Measurements from ENCODE around the gene ABCG4.
"Not testable (repeated sequence)": the region's sequence is repeated elsewhere in the genome, so short reads cannot be mapped to it uniquely, and the experiment has no call there.

Gene ABCG4

DNA sequence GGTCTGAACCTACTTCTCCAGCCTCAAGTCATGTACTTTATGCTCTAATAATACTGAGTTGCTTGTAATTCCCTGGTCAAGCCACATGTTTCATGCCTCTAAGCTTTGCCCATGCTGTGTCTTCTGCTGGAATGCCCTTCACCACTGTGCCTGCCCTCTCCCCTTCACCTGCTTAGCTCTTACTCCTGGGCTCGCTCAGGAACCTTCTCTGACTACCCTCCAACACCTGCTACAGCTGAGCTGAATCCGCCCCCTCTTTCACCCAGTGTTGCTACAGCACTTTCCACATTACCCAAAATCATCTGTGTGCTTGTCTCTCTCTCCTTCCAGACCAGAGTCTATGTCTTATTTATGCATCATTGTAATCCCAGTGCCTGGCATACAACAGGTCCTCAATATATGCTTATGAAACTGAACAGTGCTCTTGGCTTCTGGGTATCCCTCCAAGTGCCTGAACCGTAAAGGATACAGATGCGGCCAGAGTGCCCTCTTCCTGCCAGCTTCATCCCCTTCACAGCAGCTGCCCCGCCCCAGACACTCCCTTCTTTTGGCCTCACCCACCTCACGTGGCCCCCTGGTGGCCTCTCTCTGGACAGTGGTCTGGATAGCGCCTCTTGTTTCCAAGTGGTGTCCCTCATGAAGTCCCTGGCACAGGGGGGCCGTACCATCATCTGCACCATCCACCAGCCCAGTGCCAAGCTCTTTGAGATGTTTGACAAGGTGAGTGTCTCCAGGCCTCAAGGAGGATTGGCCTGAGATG, 7.1 kb downstream of the ABCG4 start:
- no peak for DNase-seq

GRCh38 chr11:119156496-119156895, 7.6 kb downstream of the ABCG4 start:
- no peak for DNase-seq

DNA sequence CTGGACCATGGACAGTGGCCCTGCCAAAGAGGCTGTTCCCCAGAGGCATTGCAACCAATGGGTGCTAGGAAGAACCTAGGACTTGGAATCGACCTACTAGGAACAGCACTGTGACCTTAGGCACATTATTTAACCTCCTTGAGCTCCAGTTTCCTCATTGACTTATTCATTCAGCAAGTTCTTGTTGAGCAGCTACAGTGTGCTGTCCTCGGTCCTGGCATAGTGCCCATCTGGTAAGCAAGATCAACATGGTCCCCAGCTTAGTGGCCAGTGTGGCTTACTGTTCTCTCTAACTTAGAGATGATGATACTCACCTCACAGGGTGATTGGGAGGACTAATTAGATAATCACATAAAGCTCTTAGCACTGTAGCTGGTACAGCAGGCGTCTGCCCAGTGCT, 8.2 kb downstream of the ABCG4 start:
- no peak for DNase-seq

GRCh38 chr11:119158467-119158866, 9.6 kb downstream of the ABCG4 start:
- no peak for DNase-seq

DNA sequence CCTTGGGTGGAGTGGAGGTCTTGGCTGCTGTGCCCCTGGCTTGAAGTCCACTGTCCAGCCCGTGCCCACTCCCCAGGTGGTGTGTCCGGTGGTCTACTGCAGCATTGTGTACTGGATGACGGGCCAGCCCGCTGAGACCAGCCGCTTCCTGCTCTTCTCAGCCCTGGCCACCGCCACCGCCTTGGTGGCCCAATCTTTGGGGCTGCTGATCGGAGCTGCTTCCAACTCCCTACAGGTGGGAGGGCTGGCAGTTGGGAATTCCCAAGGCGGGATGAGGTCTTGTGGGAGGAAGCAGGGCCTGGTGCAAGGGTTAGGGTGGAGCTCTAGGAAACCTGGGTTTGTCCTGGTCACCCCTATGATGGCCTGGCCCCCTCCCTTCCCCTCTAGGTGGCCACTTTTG, 11.3 kb downstream of the ABCG4 start:
- no peak for DNase-seq

DNA sequence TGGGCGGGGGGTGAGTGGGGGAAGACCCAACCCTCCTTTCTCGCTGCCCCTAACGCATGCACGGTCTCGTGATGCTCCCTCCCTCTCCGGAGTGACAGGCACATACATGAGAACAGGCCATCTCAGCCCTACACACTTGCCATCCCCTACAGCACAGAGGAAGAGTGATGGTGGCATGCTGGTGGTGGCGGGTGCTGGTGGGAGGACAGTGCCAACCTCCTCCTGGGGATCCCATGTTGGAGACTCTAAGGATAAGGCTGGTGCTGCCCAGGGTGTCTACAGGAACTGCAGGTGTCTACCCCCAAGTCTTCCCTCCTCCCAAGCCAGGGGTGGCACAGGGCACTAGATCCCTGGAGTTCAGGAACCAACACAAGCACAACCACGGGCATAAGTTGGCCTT, 13.0 kb downstream of the ABCG4 start:
- DNase-seq, result no peak

DNA sequence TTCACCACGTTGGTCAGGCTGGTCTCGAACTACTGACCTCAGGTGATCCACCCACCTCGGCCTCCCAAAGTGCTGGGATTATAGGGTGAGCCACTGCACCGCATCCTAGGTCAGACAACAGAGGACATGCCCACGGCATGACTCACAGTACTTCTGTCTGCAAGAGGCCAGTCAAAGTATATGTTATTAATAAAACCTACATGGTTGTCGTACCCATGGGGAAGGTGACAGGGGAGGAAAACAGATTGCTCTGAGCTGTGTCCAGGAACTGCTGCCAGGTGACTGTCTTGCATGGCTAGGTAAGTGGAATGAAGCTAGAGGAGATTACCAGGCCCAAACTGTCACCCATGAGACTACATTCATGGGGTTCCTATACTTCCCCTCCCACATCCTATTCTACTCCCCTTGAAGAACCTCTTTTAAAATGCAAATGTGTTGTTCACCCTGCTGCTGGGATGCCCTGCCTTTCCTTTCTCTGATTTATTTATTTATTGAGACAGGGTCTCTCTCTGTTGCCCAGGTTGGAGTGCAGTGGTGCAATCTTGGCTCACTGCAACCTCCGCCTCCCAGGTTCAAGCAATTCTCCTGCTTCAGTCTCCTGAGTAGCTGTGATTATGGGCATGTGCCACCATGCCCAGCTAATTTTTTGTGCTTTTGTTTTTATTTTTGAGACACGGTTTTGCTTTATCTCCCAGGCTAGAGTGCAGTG, 17.7 kb downstream of the ABCG4 start:
- no peak for DNase-seq

DNA sequence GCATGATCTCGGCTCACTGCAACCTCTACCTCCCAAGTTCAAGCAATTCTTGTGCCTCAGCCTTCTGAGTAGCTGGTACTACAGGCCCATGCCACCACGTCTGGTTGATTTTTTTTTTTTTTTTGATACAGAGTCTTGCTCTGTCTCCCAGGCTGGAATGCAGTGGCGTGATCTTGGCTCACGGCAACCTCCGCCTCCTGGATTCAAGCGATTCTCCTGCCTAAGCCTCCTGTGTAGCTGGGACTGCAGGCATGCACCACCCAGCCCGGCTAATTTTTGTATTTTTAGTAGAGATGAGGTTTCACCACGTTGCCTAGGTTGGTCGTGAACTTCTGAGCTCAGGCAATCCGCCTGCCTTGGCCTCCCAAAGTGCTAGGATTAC, 18.2 kb downstream of the ABCG4 start:
- not testable (repeated sequence) for DNase-seq

GRCh38 chr11:119167933-119168332, 19.1 kb downstream of the ABCG4 start:
- DNase-seq, result no peak

DNA sequence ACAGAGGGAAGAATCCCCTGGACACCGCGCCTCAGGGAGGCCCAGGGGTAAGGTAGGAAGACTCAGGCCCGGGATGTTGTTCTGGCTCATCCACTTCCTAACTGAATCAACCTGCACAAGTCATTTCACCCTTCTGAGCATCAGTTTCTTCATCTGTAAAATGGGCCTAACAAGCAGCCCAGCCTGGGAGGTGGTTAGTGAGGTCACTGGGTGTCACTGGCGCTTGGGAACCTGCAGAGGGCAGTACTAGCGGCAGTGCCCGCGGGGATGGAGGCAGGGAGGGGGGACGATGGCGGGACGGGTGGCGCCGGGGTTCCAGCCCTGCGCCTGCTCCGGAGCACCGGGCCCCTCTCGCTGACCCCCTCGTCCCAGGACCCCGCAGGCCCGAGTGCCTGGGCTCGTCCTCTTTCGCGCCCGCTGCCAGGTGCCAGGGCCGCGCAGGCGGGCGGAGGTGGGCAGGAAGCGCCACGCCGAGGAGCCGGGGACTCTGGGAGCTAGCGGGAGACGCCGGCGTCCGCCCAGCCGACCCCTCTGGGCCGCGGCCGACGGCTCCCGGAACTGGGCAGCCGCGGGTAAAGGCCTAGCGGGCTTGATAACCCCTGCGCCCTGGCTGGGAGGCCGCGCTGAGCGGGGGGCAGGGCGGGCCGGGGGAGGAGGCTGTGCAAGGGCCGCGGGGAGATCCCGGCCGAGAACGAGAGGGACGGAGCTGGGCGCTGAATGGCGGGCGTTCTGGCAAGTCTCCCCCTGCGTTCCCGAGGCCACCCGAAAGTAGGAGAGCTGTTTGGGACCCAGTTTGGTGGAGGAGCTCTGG, 19.8 kb downstream of the ABCG4 start, which contains the start of gene NLRX1:
Gene NLRX1 (plus strand): TSS at position 255 of the 811 bp plus-strand sequence. CDS start 2,679 bp downstream, outside the sequence.
- DNase-seq, result peak; percentile 82

DNA sequence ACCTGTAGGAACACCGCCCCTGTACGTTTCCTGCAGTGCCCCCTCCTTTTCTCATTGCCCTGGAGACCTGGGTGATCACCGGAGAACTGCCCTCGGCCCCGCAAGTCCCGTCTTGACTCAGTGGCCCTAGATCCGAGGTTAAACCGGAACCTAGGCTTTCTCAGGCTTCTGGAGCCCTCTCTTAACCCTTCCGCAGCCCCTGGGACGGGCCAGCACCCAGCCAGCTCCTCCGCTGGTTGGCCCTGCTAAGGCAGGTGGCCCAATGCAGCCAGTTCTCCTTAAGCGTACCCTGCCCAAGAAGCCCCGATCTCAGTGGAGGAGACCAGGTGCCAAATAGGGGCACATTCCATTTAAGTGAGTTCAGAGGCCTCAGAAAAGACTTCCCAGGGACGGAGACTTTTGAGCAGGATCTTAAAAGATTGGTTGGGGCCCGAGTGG, 20.4 kb downstream of the ABCG4 start:
- no peak for DNase-seq

- DNase-seq, result no peak
Measured at GRCh38 chr11:119172513-119172912, 23.7 kb downstream of the ABCG4 start.

- DNase-seq, result no peak
Measured at GRCh38 chr11:119173453-119173852, 24.6 kb downstream of the ABCG4 start.

DNA sequence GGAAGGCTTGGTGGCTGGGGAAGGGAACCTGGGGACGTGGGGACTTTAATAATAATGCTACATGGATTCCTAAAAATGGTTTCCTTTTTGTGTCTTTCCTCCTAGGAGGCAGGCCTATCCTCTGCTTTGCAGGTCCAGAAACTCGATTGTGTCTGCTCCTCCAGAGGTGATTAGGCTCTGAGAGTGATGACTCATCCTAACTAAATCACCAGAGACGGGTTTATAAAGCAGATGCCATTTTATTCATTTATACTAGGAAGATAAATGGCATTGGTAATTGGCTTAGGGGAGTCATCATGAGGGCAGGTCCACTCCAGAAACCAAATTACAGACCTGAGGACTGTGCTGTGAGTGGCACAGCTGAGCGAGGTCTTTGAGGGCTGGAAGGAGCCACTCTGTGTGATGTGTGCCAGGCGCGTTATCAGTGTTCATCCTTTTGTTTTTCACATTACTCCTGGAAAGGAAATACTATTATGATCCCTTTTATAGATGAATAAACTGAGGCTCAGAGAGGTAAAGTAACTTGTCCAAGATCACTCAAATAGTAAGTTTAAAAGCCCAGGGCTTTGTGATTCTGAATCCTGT, 26.7 kb downstream of the ABCG4 start:
- DNase-seq, result no peak

- DNase-seq, result no peak
Measured at GRCh38 chr11:119178166-119178680, 29.4 kb downstream of the ABCG4 start.

DNA sequence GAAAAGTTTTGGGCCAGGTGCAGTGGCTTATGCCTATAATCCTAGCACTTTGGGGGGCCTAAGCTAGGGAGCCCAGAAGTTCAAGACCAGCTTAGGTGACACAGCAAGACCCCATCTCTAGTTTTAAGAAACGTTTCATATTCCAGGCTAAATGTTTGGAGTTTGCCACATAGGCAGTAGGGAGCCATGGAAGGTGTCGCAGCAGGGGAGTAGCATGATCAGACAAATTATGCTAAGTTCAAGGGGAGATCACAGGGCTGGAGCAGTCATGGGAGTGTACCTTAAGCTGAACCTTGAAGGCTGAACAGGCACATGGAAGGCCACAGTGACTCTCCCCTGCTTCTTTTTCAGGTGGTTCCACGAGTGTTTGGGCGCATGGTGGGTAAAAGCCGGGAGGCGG, 30.5 kb downstream of the ABCG4 start:
- no peak for DNase-seq

DNA sequence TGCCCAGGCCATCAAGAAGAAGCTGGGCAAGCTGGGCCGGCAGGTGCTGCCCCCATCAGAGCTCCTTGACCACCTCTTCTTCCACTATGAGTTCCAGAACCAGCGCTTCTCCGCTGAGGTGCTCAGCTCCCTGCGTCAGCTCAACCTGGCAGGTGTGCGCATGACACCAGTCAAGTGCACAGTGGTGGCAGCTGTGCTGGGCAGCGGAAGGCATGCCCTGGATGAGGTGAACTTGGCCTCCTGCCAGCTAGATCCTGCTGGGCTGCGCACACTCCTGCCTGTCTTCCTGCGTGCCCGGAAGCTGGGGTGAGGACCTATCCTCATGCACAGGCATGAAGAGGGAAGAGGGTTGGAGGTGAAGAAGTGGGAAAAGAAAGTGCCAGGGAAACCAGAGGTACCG, 31.1 kb downstream of the ABCG4 start:
- DNase-seq, result no peak

- no peak for DNase-seq
Measured at GRCh38 chr11:119180729-119181676, 32.2 kb downstream of the ABCG4 start.

DNA sequence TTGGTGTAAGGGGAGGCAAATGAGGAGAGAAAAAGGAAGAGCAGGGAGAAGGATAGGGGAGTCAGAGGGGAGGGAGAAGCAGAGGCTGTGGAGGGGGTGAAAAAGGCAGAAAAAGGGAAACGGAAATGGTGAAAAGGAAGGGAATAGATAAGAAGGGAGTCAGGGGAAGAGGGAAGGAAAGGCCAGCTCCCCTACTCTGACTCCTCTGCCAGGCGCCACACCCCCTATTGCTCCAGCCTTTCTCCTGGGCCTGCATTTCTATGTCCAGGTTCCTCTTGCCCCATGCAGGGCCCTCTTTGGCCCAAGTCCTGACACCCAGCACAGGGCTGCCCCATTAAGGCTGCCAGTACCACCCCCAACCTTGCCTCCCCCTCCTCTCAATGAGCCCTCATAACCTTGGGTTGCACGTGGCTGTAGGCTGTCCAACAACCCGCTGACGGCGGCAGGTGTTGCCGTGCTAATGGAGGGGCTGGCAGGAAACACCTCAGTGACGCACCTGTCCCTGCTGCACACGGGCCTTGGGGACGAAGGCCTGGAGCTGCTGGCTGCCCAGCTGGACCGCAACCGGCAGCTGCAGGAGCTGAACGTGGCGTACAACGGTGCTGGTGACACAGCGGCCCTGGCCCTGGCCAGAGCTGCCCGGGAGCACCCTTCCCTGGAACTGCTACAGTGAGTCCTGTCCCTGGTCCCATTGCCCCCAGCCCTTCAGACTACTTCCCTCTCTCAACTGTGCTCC, 33.0 kb downstream of the ABCG4 start:
- no peak for DNase-seq

DNA sequence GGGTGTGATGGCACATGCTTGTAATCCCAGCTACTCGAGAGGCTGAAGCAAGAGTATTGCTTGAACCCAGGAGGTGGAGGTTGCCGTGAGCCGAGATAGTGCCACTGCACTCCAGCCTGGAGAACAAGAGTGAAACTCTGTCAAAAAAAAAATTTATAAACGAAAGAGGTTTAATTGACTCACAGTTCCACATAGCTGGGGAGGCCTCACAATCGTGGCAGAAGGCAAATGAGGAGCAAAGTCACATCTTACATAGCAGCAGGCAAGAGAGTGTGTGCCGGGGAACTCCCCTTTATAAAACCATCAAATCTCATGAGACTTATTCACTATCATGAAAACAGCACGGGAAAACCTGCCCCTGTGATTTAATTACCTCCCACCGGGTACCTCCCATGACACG, 35.5 kb downstream of the ABCG4 start:
- DNase-seq, result not testable (repeated sequence)

Measured in activated gamma-delta T cell treated with Interleukin-2 at 50 U/mL for 16 hours (primary cell).